ENCODE results near the gene CABLES1.
A peak's percentile ranks its signal among the peaks of the same experiment; 100 is the strongest.
"Not testable (repeated sequence)": the region's sequence is repeated elsewhere in the genome, so short reads cannot be mapped to it uniquely, and the experiment has no call there.

CABLES1 gene

DNA sequence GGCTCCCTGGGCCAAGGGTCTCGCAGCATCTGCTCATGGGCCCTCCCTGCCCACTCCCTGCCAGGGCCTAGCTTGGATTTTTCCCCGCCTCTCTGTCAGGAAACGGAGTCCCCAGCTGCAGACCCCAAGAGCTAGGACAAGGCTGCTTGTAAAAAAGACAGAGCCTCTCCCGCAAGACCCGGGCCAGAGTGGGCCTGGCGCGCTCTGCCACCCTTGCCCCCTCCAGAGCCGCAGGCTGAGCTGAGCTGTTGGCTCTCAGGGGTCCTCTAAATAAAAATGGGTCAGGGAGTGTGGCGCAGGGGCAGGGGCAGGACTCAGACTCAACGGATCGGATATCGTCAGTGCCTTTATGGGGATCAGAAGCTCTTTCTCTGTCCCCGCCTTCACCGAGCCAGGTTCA is 112.6 kb downstream of the CABLES1 start:
- no peak for DNase-seq

GRCh38 chr18:23248826-23249225 is 113.5 kb downstream of the CABLES1 start:
- DNase-seq: no peak

- DNase-seq: no peak
Observed at GRCh38 chr18:23249348-23249747, 114.1 kb downstream of the CABLES1 start.

DNA sequence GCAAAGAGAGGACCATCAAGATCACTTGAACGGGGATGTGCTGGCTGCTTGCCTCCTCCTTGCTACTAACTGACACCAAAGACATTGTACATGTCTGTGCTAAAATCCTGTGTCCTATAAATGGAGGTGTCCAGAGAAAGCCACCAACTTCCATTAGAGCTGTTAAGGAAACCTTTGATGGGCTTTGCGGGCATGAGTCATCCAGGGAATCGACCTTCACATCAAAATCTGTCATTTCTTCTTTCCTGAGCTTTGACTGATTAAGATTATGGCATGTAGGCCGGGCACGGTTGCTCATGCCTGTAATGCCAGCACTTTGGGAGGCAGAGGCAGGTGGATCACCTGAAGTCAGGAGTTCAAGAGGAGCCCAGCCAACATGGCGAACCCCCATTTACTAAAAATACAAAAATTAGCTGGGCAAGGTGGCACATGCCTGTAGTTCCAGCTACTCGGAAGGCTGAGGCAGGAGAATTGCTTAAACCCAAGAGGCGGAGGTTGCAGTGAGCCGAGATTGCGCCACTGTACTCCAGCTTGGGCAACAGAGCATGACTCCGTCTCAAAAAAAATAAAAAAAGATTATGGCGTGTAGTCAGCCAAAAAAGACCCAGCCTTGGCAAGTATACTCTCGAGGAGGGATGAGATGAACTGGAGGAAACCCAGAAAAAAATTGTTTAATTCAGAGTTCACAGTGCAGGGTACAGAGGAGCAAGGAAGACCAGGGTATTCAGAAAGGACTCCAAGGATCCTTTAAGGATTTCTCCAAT is 115.8 kb downstream of the CABLES1 start:
- no peak for DNase-seq

DNA sequence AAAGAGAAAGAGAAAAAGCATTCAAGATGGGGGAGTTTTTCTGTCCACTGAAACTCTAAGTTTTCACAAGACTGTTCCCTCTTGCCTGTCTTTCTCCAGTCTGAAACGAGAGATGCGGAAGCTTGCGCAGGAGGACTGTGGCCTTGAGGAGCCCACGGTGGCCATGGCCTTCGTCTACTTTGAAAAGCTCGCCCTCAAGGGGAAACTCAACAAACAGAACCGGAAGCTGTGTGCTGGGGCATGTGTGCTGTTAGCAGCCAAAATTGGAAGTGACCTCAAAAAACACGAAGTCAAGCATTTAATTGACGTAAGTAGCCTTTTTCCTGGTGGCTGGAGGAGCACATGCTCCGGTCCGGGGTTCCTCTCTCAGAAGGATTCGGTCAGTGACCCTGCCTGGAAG is 118.3 kb downstream of the CABLES1 start:
- DNase-seq: no peak

GRCh38 chr18:23257137-23257536 is 121.9 kb downstream of the CABLES1 start:
- no peak for DNase-seq

DNA sequence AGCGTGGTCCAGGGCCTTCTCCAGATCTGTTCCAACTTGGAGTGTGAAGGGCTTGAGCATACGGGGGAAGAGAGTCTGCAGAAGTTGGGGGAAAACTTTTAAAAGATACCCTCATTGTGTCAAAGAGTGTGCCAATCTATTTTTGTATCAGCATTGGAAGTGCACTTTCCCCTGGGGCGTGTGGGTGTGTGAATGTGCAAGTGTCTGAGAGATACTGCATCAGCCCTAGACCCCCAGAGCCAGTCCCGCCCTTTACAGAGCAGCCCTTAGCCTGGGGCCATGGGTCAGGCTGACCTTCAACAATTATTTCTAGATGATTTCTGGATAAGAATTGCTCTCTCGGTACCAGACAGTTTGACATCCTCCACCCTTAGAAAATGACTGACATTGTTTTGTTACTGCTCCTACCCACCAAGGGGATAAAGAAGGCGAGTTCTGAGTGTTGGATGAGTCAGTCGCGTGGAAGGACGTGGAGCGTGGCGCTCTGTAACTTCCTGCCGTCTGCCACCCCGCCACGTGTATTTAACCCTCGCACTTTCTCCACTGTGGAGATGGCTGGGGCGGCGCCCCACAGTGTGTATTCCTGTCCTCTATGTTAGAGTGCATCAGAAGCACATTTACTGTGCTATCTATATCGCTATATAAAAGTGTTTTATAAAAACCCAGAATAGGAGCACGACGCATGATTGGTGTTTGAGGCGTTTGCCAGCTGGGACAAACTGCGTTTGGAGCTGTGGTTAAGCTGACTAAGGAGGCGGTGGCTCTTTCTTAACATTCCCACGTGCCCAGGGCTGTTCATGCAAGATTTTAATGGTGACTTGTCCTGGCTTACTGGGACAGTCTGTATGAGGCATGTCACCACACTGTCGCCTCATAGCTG is 122.6 kb downstream of the CABLES1 start:
- DNase-seq: peak in 1 of 6 experiments; percentile 7

DNA sequence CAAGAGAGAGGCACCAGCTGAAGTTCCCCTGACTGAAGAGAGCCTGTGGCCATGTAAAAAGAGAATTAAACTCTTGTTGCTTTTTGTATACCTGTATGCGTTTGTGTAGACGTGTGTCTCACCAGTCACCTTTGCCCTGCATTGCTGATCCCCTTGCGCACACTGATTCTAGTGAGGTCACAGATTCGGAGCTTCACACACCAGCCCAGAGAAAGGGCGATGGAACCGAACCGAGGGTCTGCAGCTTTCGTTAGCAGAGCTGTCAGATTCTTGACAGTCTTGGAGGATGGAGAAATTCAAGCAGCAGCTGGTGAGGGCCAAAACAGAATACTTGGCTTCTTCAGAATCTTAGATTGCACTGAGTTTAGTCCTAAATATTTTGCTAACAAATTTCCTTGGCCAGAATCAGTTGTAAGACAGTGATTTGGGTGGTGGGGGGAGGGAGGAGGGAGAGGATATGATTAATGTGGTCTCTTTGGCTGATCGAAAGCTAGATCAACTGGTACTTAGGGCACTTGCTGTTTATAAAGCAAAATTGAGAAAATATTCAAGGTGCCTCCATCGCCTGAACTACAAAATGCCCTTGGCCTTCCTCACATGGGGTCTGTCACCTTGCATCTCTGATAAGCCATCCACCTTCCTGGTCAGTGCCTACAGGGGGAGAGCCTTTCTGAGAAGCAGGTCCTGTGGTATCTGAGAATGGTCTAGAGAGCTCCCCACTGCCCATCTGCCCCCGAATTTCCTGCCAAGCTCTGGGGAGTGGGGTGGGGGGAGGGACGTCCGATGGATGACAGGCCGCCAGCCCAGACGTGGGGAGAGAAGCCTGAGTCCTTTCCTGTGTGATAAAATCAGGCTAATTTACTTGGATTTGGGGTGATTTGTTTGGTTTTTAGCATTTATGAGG is 123.5 kb downstream of the CABLES1 start:
- DNase-seq: no peak

DNA sequence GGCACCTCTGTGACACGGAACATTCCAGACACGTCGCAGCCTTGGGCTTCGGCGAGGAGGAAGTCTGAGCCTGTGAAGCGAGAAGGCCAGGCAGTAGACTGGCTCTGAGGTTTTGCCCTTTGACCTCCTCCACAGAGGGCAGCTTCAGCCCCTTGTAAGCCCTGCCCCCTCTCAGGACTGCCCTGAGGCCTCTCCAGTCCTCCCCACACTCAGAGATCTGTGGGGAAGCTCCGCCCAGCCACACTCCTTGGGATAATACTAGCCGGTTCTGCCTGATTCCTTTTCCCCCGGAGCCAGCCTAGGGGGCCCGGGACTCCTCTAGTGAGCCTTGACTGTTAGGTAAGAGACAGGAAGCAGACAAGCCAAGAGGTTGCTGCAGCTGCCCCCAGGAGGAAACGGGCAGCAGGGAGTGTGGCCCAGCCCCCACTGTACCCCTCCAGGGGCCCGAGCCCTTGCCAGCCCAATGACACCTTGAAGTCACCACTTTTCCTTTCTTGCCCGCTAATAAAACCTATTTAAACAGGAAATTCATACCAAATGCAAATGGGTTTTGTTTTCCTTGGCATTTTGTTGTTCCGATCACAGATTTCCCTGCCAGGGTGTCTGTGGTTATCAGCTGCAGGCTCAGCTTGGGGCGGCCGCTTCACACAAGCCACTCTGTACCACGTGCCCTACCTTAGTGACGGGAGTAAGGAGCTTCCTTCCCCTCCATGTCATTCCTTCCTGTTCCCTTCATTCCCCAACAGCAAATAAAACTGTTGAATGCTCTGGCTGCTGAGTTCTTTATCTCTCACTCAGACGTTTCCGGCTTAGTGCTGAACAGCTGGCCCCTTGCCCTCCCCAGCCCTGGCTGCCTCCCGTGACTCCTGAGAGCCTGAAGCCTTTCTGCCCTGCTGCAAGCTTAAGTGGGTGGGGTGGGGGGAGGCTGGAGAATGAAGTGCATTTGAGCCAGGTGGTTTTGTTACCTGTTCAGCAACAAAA is 124.7 kb downstream of the CABLES1 start:
- DNase-seq: peak in 3 of 6 experiments; percentile 10 to 30 (median 17)

GRCh38 chr18:23260926-23261590 is 125.8 kb downstream of the CABLES1 start:
- peak in 1 of 6 experiments; percentile 10 for DNase-seq

GRCh38 chr18:23263551-23264235 is 128.4 kb downstream of the CABLES1 start:
- DNase-seq: no peak

DNA sequence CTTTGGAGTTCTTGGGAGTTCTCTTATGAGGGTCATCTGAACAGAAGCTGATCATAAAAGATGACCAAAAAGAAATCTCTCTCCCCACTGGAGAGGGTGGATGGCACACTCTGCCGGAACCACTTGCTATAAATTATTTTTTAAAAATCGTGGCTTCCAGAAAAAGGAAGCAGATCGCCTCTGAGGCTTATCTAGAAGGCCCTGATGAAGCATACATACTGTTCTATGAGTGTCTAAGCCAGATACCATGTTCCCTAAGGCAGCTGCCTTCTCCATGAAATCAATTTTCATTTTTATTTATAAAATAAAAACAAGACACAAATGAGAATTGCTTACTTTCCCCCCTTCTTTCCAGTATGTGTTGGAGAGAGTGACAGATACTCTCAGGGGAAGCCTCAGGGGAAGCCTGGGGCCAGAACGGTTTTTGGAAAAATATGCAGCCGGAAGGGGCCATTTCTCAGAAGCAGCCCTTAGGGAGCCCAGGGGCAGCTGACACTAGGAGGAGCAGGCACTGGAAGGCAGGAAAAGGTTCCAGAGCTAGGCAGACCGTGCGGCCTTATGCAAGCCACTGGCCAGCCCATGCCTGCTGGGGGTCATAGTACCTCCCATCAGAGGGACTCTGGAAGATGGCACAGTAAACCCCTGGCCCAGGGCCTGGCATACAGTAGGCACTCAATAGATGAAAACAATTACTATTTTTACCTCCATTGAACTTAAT is 130.6 kb downstream of the CABLES1 start:
- no peak for DNase-seq

GRCh38 chr18:23266717-23267446 is 131.6 kb downstream of the CABLES1 start:
- DNase-seq: no peak

- no peak for DNase-seq
Observed at GRCh38 chr18:23267447-23267776, 132.1 kb downstream of the CABLES1 start.

- DNase-seq: no peak
Observed at GRCh38 chr18:23268641-23269040, 133.4 kb downstream of the CABLES1 start.

DNA sequence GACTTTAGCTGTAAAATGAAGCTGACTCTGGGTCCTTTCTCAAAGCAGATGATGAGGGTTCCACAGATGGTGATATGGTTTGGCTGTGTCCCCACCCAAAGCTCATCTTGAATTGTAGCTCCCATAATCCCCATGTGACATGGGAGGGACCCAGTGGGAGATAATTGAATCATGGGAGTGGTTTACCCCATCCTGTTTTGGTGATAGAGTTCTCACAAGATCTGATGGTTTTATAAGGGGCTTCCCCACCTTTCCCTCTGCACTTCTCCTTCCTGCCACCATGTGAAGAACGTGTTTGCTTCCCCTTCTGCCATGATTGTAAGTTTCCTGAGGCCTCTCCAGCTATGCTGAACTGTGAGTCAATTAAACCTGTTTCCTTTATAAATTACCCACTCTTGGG is 133.8 kb downstream of the CABLES1 start:
- DNase-seq: not testable (repeated sequence)

DNA sequence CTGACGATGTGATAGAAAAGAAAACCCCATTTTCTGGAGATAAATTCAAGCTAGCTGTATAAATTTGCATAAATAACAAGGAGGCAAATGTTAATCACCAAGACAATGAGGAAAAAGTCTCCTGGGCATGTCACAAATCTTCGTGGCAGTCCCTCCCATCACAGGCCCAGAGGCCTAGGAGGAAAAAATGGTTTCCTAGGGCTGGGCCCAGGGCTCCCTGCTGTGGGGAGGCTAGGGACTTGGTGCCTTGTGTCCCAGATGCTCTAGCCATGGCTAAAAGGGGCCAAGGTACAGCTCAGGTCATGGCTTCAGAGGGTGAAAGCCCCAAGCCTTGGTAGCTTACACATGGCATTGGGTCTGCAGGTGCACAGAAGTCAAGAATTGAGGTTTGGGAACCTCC is 134.6 kb downstream of the CABLES1 start:
- DNase-seq: no peak

GRCh38 chr18:23270986-23271680 is 135.8 kb downstream of the CABLES1 start:
- no peak for DNase-seq

Measured in stimulated activated naive CD4-positive, alpha-beta T cell (primary cell).